IMR-90 (cell line): ENCODE data around the gene REXO5. TPM values are rescaled to one million over a fixed set of nuclear protein-coding genes. Genes with fewer than 3 reads are reported as not detected.

ENCODE experiments used
- ATAC-seq: fragments of 200-7000 bp; cut with Tn5 transposase; 2 replicates; pipeline ENCODE4 v1.9.1; 2020; ENCODE audit warnings: low read depth, mild to moderate bottlenecking, moderate library complexity
- BruUV-seq: library from RNA; stranded (reverse); fragments of 400-500 nt; replicated peaks from 2 replicates; lab custom pipeline; 2021; lab: Mats Ljungman, UMichigan
- CTCF ChIA-PET: fragments of 300-600 bp; formaldehyde crosslinking; extraction: SDS; loops from one replicate; lab custom pipeline; 2021; ENCODE audit warnings: antibody characterized with exemption; lab: Yijun Ruan, JAX
- POLR2A ChIA-PET: fragments of 300-600 bp; sonication (Branson Sonifier 250); formaldehyde crosslinking; loops from one replicate; lab custom pipeline; 2022; ENCODE audit warnings: antibody characterized with exemption; ENCODE audit not compliant: unreplicated experiment; lab: Charles Lee
- DNase-seq: peaks from one replicate; pipeline ENCODE4 v3.0.0; 2013
- H2AFZ ChIP-seq: replicated peaks from 2 replicates; pipeline ENCODE3; 2013; ENCODE audit warnings: low read length, mild to moderate bottlenecking; ENCODE audit not compliant: poor library complexity
- H2AK5ac ChIP-seq: 2 replicates; pipeline ENCODE4 v1.6.1; 2013; ENCODE audit warnings: low read depth, low read length, inconsistent platforms
- H2AK9ac ChIP-seq: replicated peaks from 2 replicates; pipeline ENCODE3; 2013; ENCODE audit warnings: mild to moderate bottlenecking, low read depth, low read length, moderate library complexity; ENCODE audit not compliant: poor library complexity
- H2BK120ac ChIP-seq: 2 replicates; pipeline ENCODE4 v1.6.1; 2013; ENCODE audit warnings: low read depth, low read length, inconsistent platforms
- H2BK15ac ChIP-seq: 3 replicates; pipeline ENCODE4 v1.6.1; 2013; ENCODE audit warnings: low read depth, low read length, inconsistent platforms
- H2BK20ac ChIP-seq: 2 replicates; pipeline ENCODE4 v1.6.1; 2013; ENCODE audit warnings: low read depth, mild to moderate bottlenecking, inconsistent platforms, low read length, moderate library complexity
- H2BK5ac ChIP-seq: 2 replicates; pipeline ENCODE4 v1.6.1; 2013; ENCODE audit warnings: mild to moderate bottlenecking, low read depth, low read length, inconsistent platforms; ENCODE audit not compliant: poor library complexity, severe bottlenecking
- H3K14ac ChIP-seq: replicated peaks from 2 replicates; pipeline ENCODE4 v1.6.1; 2013; ENCODE audit warnings: low read depth, low read length, inconsistent platforms
- H3K18ac ChIP-seq: 2 replicates; pipeline ENCODE4 v1.6.1; 2013; ENCODE audit warnings: low read depth, low read length, control low read depth
- H3K23ac ChIP-seq: 2 replicates; pipeline ENCODE4 v1.6.1; 2013; ENCODE audit warnings: low read depth, low read length, inconsistent platforms
- H3K27ac ChIP-seq: 2 replicates; pipeline ENCODE4 v1.5.1; 2013; ENCODE audit warnings: mild to moderate bottlenecking, control low read depth, low read length; ENCODE audit not compliant: insufficient read depth
- H3K27me3 ChIP-seq: 2 replicates; pipeline ENCODE4 v1.6.1; 2013; ENCODE audit warnings: low read length; ENCODE audit not compliant: control insufficient read depth, insufficient read depth
- H3K36me3 ChIP-seq: 2 replicates; pipeline ENCODE4 v1.6.1; 2013; ENCODE audit warnings: low read length, mixed read lengths; ENCODE audit not compliant: control insufficient read depth, insufficient read depth
- H3K4ac ChIP-seq: 2 replicates; pipeline ENCODE4 v1.6.1; 2013; ENCODE audit warnings: low read depth, low read length, inconsistent platforms
- H3K4me1 ChIP-seq: 2 replicates; pipeline ENCODE4 v1.6.1; 2013; ENCODE audit warnings: low read length, mixed read lengths; ENCODE audit not compliant: control insufficient read depth, insufficient read depth
- H3K4me2 ChIP-seq: 2 replicates; pipeline ENCODE4 v1.6.1; 2013; ENCODE audit warnings: low read depth, mild to moderate bottlenecking, control low read depth, low read length, moderate library complexity
- H3K4me3 ChIP-seq: 2 replicates; pipeline ENCODE4 v1.5.1; 2013; ENCODE audit warnings: low read depth, mild to moderate bottlenecking, control low read depth, low read length, moderate library complexity; ENCODE audit not compliant: insufficient read depth
- H3K56ac ChIP-seq: 2 replicates; pipeline ENCODE4 v1.6.1; 2013; ENCODE audit warnings: low read length, inconsistent platforms; ENCODE audit not compliant: insufficient read depth; ENCODE audit errors: extremely low read depth
- H3K79me1 ChIP-seq, 2 experiments: 2 replicates each; pipeline ENCODE4 v1.6.1; 2013; ENCODE audit warnings: low read length in 2 of 2, inconsistent platforms in 1 of 2, low read depth in 1 of 2
- H3K9ac ChIP-seq: 2 replicates; pipeline ENCODE4 v1.6.1; 2013; ENCODE audit warnings: low read depth, low read length, control low read depth
- H3K9me1 ChIP-seq: 2 replicates; pipeline ENCODE4 v1.6.1; 2013; ENCODE audit warnings: low read length, inconsistent platforms; ENCODE audit not compliant: insufficient read depth
- H3K9me3 ChIP-seq: 2 replicates; pipeline ENCODE4 v1.6.1; 2013; ENCODE audit warnings: low read length; ENCODE audit not compliant: control insufficient read depth, insufficient read depth
- H4K20me1 ChIP-seq: 2 replicates; pipeline ENCODE4 v1.6.1; 2013; ENCODE audit warnings: low read length, inconsistent platforms; ENCODE audit not compliant: insufficient read depth
- H4K5ac ChIP-seq: 2 replicates; pipeline ENCODE4 v1.6.1; 2013; ENCODE audit warnings: mild to moderate bottlenecking, low read depth, low read length, control low read depth
- H4K8ac ChIP-seq, 2 experiments: 2 replicates each; pipeline ENCODE4 v1.6.1; 2013; ENCODE audit warnings: low read depth in 2 of 2, low read length in 2 of 2, control low read depth in 1 of 2, inconsistent platforms in 1 of 2
- H4K91ac ChIP-seq: 2 replicates; pipeline ENCODE4 v1.6.1; 2013; ENCODE audit warnings: low read depth, low read length, inconsistent platforms; ENCODE audit not compliant: insufficient read depth
- BHLHE40 ChIP-seq: fragments of 150-350 bp; IDR thresholded peaks from 2 replicates; pipeline ENCODE4 v1.6.1; 2016; ENCODE audit warnings: mild to moderate bottlenecking, low read depth, low read length
- ELK1 ChIP-seq: fragments of 150-350 bp; IDR thresholded peaks from 2 replicates; pipeline ENCODE4 v1.6.1; 2016; ENCODE audit warnings: low read depth, mild to moderate bottlenecking, low read length, moderate library complexity, borderline replicate concordance
- MAZ ChIP-seq: IDR thresholded peaks from 2 replicates; pipeline ENCODE4 v1.6.1; 2012; ENCODE audit warnings: low read depth, mild to moderate bottlenecking, low read length, improper control_type of control experiment, moderate library complexity, borderline replicate concordance
- NFE2L2 ChIP-seq: fragments of 150-350 bp; IDR thresholded peaks from 2 replicates; pipeline ENCODE4 v1.6.1; 2016; ENCODE audit warnings: low read depth, mild to moderate bottlenecking, low read length
- RCOR1 ChIP-seq: IDR thresholded peaks from 2 replicates; pipeline ENCODE4 v1.6.1; 2012; ENCODE audit warnings: mild to moderate bottlenecking, low read length, improper control_type of control experiment; ENCODE audit not compliant: insufficient replicate concordance
- RFX5 ChIP-seq: IDR thresholded peaks from 2 replicates; pipeline ENCODE4 v1.8.0; 2012; ENCODE audit warnings: low read depth, mild to moderate bottlenecking, low read length, moderate library complexity
- WGBS, 2 experiments: methylation state at CpG; one replicate each; pipeline versions ENCODE4 v1.1.5 to v1.1.7; 2013; ENCODE audit warnings: missing lambda C conversion rate in 2 of 2; ENCODE audit not compliant: insufficient read length in 1 of 2; ENCODE audit errors: extremely low coverage in 2 of 2; 5-methylcytosine and 5-hydroxymethylcytosine counted together
- dilution Hi-C: fragments of 300-500 bp; cut with HindIII; formaldehyde crosslinking; loops from one replicate; pipeline ENCODE4 v1.14.3; 2018; ENCODE audit warnings: low sequenced_read_pairs; ENCODE audit not compliant: unreplicated experiment
- in situ Hi-C: fragments of 300-500 bp; cut with MboI; formaldehyde crosslinking; loops from 3 replicates; pipeline ENCODE4 v1.14.3; 2019; ENCODE audit warnings: low sequenced_read_pairs, inconsistent platforms, mixed read lengths
- intact Hi-C: fragments of 100-400 bp; cut with micrococcal nuclease; formaldehyde crosslinking; loops from 2 replicates; pipeline ENCODE4 v1.10.0; 2022
- polyA plus RNA-seq, 3 experiments: library from polyadenylated mRNA; depleted of rRNA; stranded (reverse); fragments of >200 nt; gene quantifications; 2 replicates each; pipeline ENCODE4 v1.2.3, GENCODE V29; 2012; ENCODE audit warnings: low replicate concordance in 1 of 3
- total RNA-seq: library from RNA; depleted of rRNA; stranded (reverse); fragments of >200 nt; gene quantifications from 2 replicates; pipeline ENCODE4 v1.2.3, GENCODE V29; 2012

Gene REXO5
- total and polyA plus RNA-seq, 2 of the 4 experiments (the other 2 are of a cell fraction): 3.7 to 7.0 TPM

DNA sequence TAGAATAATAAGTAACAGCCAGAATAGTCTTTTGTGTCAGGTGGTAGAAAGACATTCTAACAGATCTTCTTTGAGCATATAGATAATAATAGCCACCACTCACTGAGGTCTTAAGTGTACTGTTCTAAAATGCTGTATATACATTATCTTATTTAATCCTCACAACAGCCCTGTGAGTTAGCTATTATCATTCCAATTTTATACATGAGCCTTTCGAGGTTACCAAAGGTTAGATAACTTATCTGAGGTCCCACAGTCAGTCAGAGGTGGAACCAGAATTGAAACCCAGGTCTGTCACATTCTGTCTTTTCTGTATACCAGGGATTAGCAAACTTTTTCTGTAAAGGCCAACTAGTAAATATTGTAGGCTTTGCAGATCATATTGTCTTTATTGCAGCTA is 23.2 kb downstream of the REXO5 start:
- Histone ChIP-seq H3K27me3 (no peaks in the 10 kb centered on the region), H2AK5ac (no peak overlapping the region), H4K20me1 (no peaks in the 10 kb centered on the region), H3K4me3 (no peak overlapping the region), H3K36me3 (peaks cover 4% of the 10 kb centered on the region; the same call in 1 of the 2 replicates), H3K9me1 (no peaks in the 10 kb centered on the region), H4K91ac (no peak overlapping the region), H2BK5ac (no peak overlapping the region), H3K4me2 (no peak overlapping the region), H3K9me3 (no peaks in the 10 kb centered on the region), H2BK20ac (no peak overlapping the region), H3K9ac (no peak overlapping the region), H3K23ac (no peak overlapping the region), H2AFZ (no peak overlapping the region), H3K56ac (no peak overlapping the region), H3K4ac (no peak overlapping the region), H2BK15ac (no peak overlapping the region), H3K18ac (no peak overlapping the region), H4K8ac (no peak overlapping the region), H3K79me1 (no peaks in the 10 kb centered on the region), H2BK120ac (no peak overlapping the region), H2AK9ac (no peak overlapping the region), H3K14ac (no peak overlapping the region), H3K4me1 (no peaks in the 10 kb centered on the region), H4K5ac (no peak overlapping the region), H3K27ac (no peak overlapping the region)
- dilution Hi-C loops (no loop called here), intact Hi-C loops (no loop called here), in situ Hi-C loops (no loop called here)
- CTCF ChIA-PET: no interaction called here
- no peak for DNase-seq
- TF ChIP-seq RCOR1 (no peak), RFX5 (no peak), NFE2L2 (no peak), ELK1 (no peak), MAZ (no peak), BHLHE40 (no peak)
- WGBS, 2 experiments: no CpG with 5 or more reads among the region's 1 CpG
- POLR2A ChIA-PET: no interaction called here
- no TSS peak for BruUV-seq
- ATAC-seq: no peak
